ENCODE data around the gene ANKS1B.

ANKS1B gene

DNA sequence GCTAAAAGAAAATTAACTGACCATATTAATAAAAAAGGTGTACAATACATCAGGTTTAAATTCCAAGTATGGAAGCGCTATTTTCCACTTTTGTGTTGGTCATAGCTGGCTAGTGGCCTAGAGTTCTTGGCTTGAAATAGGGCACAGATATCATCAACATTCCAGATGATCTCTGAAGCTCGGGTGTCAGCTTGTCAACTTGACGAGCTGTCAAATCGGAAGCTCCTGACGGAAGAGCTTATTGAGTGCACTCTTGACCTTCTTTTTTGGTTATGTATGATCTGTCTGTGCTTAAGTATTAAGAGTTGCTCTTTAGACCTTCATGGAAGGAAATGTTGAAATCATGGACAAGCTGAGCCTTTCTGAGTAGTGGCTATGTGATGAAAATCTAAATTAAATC, 1161.7 kb downstream of the ANKS1B start:
- TF ChIP-seq, protein P1, sequence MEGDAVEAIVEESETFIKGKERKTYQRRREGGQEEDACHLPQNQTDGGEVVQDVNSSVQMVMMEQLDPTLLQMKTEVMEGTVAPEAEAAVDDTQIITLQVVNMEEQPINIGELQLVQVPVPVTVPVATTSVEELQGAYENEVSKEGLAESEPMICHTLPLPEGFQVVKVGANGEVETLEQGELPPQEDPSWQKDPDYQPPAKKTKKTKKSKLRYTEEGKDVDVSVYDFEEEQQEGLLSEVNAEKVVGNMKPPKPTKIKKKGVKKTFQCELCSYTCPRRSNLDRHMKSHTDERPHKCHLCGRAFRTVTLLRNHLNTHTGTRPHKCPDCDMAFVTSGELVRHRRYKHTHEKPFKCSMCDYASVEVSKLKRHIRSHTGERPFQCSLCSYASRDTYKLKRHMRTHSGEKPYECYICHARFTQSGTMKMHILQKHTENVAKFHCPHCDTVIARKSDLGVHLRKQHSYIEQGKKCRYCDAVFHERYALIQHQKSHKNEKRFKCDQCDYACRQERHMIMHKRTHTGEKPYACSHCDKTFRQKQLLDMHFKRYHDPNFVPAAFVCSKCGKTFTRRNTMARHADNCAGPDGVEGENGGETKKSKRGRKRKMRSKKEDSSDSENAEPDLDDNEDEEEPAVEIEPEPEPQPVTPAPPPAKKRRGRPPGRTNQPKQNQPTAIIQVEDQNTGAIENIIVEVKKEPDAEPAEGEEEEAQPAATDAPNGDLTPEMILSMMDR (IDR thresholded peaks at IDR 0.05): no peak
- Histone ChIP-seq H3K4me3 (no peak overlapping the region), H3K4me1 (peaks cover 0 to 25% (median 3%) of the 10 kb centered on the region in 4 donors), H3K27me3 (no peaks in the 10 kb centered on the region), H3K27ac (no peak overlapping the region), H3K9me3 (no peaks in the 10 kb centered on the region), H3K36me3 (no peaks in the 10 kb centered on the region)
- DNase-seq: no peak
- intact Hi-C loops (cut with DNase I; ENCODE audit: low total_unique reads): no loop called here

DNA sequence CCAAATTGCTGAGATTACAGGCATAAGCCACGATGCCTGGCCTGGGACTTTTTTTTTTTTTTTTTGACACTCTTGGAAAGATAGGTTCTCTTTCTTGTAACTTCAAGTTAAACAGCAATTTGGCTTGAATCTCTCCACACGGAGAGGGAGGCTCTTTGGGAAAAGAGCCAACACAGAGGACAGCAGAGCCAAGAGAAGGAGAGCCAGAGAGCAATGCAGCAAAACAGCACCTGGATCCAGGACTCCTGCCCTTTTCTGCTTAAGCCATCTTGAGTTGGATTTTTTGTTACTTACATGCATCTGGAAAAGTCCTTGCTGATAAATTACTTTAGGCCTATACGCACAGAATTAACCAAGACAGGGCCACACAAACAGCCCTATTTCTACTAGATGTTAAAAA, 1162.9 kb downstream of the ANKS1B start:
- Histone ChIP-seq H3K36me3 (no peaks in the 10 kb centered on the region), H3K4me3 (no peak overlapping the region), H3K27me3 (no peaks in the 10 kb centered on the region), H3K4me1 (peaks cover 0 to 25% (median 3%) of the 10 kb centered on the region in 4 donors), H3K27ac (no peak overlapping the region), H3K9me3 (no peaks in the 10 kb centered on the region)
- TF ChIP-seq, protein P1 (IDR thresholded peaks at IDR 0.05): no peak
- intact Hi-C loops (cut with DNase I; ENCODE audit: low total_unique reads): no loop called here
- DNase-seq: no peak

DNA sequence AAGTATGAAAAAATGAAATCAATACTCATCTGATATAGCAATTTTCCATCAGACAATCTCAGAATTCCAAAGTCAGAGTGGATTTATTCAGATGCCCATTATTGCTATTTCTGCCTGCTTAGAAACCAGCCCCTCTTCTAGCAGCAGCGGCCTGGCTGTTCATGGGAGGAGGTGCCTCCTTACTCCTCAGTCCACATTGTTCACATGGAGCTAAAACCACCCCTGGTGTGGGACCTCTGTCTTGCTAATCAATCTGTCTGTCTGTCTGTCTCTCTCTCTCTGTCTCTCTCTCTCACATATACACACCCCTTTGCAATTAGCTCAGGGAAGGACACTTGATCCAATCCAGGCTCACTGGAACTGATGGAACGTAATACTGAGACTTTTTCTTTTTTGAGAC, 1163.5 kb downstream of the ANKS1B start:
- Histone ChIP-seq H3K27me3 (no peaks in the 10 kb centered on the region), H3K4me1 (peaks cover 0 to 25% (median 3%) of the 10 kb centered on the region in 4 donors), H3K27ac (no peak overlapping the region), H3K9me3 (no peaks in the 10 kb centered on the region), H3K36me3 (no peaks in the 10 kb centered on the region), H3K4me3 (no peak overlapping the region)
- DNase-seq: no peak
- intact Hi-C loops (cut with DNase I; ENCODE audit: low total_unique reads): no loop called here
- TF ChIP-seq, protein P1 (IDR thresholded peaks at IDR 0.05): no peak

DNA sequence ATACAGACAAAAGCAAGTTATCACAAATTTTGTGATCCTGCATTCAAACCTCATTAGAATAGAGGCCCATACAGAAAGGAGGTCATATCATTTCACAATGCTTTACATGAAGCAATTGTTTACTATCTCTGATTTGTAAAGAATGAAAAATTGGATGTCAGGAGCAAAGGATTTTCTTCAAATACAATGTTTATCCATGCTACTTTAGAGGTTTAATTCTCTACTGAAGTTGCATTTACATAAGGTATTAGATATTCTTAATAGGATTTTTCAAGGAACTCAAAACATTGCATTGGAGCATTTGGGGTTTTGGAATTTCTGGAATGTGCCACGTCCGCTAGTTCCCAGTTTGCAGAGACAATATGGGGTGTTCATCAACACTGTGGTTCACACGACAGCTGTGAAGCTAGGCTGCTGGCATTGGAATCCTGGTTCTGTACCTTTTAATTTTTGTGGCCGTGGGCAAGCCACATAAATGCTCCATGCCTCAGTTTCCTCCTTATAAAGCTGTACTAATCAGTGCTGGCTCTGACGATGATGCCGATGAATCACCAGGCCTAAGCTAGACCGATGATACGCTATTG, 1164.8 kb downstream of the ANKS1B start:
- intact Hi-C loops (cut with DNase I; ENCODE audit: low total_unique reads): no loop called here
- DNase-seq: no peak
- Histone ChIP-seq H3K9me3 (no peaks in the 10 kb centered on the region), H3K4me3 (no peak overlapping the region), H3K27ac (no peak overlapping the region), H3K27me3 (no peaks in the 10 kb centered on the region), H3K4me1 (peaks cover 0 to 25% (median 3%) of the 10 kb centered on the region in 4 donors), H3K36me3 (no peaks in the 10 kb centered on the region)
- TF ChIP-seq, protein P1 (IDR thresholded peaks at IDR 0.05): no peak

DNA sequence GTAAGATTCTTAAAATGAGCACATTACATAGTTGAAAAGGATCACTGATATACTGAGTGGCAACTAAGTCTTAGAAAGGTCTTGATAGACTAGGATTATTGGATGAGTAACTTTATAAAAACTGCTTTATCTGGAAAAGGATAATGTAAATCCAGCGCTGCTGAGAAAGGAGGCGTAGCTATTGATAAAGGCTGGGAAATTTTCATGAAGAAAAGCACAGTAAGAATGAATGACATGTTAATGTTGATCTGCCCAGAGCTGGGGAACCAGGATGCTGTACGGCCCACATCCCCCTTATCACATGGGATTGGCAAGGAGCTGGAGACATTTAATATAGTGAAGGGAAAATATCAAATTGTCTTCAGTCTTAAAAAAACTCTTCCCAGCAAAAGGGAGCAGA, 1165.7 kb downstream of the ANKS1B start:
- H3K27ac ChIP-seq: no peak overlapping the region
- H3K4me3 ChIP-seq: no peak overlapping the region
- intact Hi-C loops (cut with DNase I; ENCODE audit: low total_unique reads): no loop called here
- peaks cover 0 to 18% (median 3%) of the 10 kb centered on the region in 4 donors for H3K4me1 ChIP-seq
- H3K9me3 ChIP-seq: no peaks in the 10 kb centered on the region
- TF ChIP-seq, protein P1 (IDR thresholded peaks at IDR 0.05): no peak
- no peaks in the 10 kb centered on the region for H3K36me3 ChIP-seq
- no peaks in the 10 kb centered on the region for H3K27me3 ChIP-seq
- no peak for DNase-seq

DNA sequence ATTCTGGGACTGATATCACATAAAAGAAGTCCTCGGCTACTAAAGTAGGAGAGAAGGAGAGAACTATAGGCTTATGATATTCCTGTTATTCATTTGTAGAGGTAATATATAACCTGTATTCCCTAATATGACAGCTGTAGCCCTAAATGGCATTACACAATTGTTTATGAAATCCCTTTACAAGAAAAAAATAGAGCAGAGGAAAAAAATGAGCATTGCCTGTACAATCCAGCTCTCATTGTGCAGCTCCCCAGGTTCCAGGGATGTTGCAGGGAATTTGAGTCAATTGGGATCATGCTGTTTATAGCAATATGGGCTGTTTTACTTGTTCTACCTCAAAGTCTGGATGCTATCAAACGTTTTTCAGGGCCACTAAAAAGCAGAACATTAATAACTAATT, 1166.5 kb downstream of the ANKS1B start:
- intact Hi-C loops (cut with DNase I; ENCODE audit: low total_unique reads): no loop called here
- Histone ChIP-seq H3K36me3 (no peaks in the 10 kb centered on the region), H3K9me3 (no peaks in the 10 kb centered on the region), H3K4me1 (peaks cover 0 to 10% (median 3%) of the 10 kb centered on the region in 4 donors), H3K27me3 (no peaks in the 10 kb centered on the region), H3K27ac (no peak overlapping the region), H3K4me3 (no peak overlapping the region)
- no peak for DNase-seq
- TF ChIP-seq, protein P1 (IDR thresholded peaks at IDR 0.05): no peak
